Upper lobe of left lung (tissue), 6 donors: ENCODE data around the gene PTPRS. TPM values are rescaled to one million over a fixed set of nuclear protein-coding genes. Genes with fewer than 3 reads are reported as not detected.

Source experiments
- ATAC-seq, 2 donors: fragments of 200-7000 bp; cut with Tn5 transposase; one replicate each; pipeline ENCODE4 v1.9.1; 2022; ENCODE audit warnings: mild to moderate bottlenecking in 2 of 2, moderate library complexity in 2 of 2; ENCODE audit not compliant: low FRiP score in 2 of 2
- DNase-seq, 2 donors: peaks; one replicate each; pipeline ENCODE4 v3.0.0-alpha.2; 2019 to 2020
- H3K27ac ChIP-seq, 4 donors: fragments of 200-600 bp; sonication (generic); one replicate each; pipeline ENCODE4 v1.5.1; 2016 to 2019
- H3K27me3 ChIP-seq, 4 donors: fragments of 200-600 bp; sonication (generic); one replicate each; pipeline ENCODE4 v1.5.1; 2017 to 2019
- H3K36me3 ChIP-seq, 4 donors: fragments of 200-600 bp; sonication (generic); one replicate each; pipeline ENCODE4 v1.5.1; 2016 to 2019
- H3K4me1 ChIP-seq, 4 donors: fragments of 200-600 bp; sonication (generic); one replicate each; pipeline ENCODE4 v1.5.1; 2018 to 2019
- H3K4me3 ChIP-seq, 4 donors: fragments of 200-600 bp; sonication (generic); one replicate each; pipeline ENCODE4 v1.5.1; 2017 to 2019; ENCODE audit warnings: mild to moderate bottlenecking in 2 of 4, moderate library complexity in 1 of 4
- H3K9me3 ChIP-seq, 4 donors: fragments of 200-600 bp; sonication (generic); one replicate each; pipeline ENCODE4 v1.5.1; 2018 to 2019
- CTCF ChIP-seq, 6 experiments: fragments of 450-650 bp in 4 of 6; fragments of 200-600 bp in 2 of 6; sonication (generic) in 2 of 6; IDR thresholded peaks; one replicate each; pipeline ENCODE4 v1.5.1; 2016 to 2019; ENCODE audit warnings: antibody characterized with exemption in 6 of 6
- EP300 ChIP-seq, 4 donors: sonication (generic); formaldehyde crosslinking; IDR thresholded peaks; one replicate each; pipeline ENCODE4 v1.5.1; 2017; ENCODE audit warnings: antibody characterized with exemption in 4 of 4, control low read depth in 2 of 4
- POLR2A ChIP-seq, 4 donors: fragments of 450-650 bp; IDR thresholded peaks; one replicate each; pipeline ENCODE4 v1.5.1; 2016 to 2017; ENCODE audit warnings: antibody characterized with exemption in 4 of 4, mild to moderate bottlenecking in 2 of 4
- POLR2AphosphoS5 ChIP-seq, 2 donors: sonication (generic); formaldehyde crosslinking; IDR thresholded peaks; one replicate each; pipeline ENCODE4 v1.5.1; 2017; ENCODE audit warnings: antibody characterized with exemption in 2 of 2
- WGBS, 2 donors: methylation state at CpG; one replicate each; pipeline ENCODE4 v1.1.5; 2017 to 2018; 5-methylcytosine and 5-hydroxymethylcytosine counted together
- total RNA-seq, 6 donors: library from RNA; depleted of rRNA in 4 of 6; stranded (reverse); fragments of >200 nt in 4 of 6; gene quantifications; one replicate each; pipeline versions ENCODE4 v1.1.0 to v1.2.1, GENCODE V29; 2016 to 2021
- donor health status: DM: no; HTN: no; CAD: no; lungs with moderate emphysema.
- donor health status: DM: no; HTN: yes; CAD: no; lungs with severe emphysema.

PTPRS gene
- total RNA-seq, 6 donors from 2014 or later: 85.6 to 325 (median 146) TPM

- TF ChIP-seq EP300 (IDR thresholded peaks at IDR 0.05): no peak
- ATAC-seq: no peak
- H3K4me3 ChIP-seq: no peak overlapping the region
- H3K4me1 ChIP-seq: peaks cover 0 to 8% (median 3%) of the 10 kb centered on the region in 4 donors
- WGBS, 2 donors: 94% methylated on average over 8 of the region's 8 CpGs
- no peaks in the 10 kb centered on the region for H3K27me3 ChIP-seq
- no peak overlapping the region for H3K27ac ChIP-seq
- no peak for DNase-seq
- H3K36me3 ChIP-seq: no peaks in the 10 kb centered on the region
- H3K9me3 ChIP-seq: no peaks in the 10 kb centered on the region
These were observed 28.6 kb downstream of the PTPRS start for GRCh38 chr19:5312058-5312457.

- peaks cover 0 to 8% (median 3%) of the 10 kb centered on the region in 4 donors for H3K4me1 ChIP-seq
- peak in 1 of 2 donors; percentile 15 for ATAC-seq
- H3K36me3 ChIP-seq: no peaks in the 10 kb centered on the region
- WGBS, 2 donors: 66 to 68% methylated on average over 16 to 17 of the region's 17 CpGs
- H3K9me3 ChIP-seq: no peaks in the 10 kb centered on the region
- H3K27me3 ChIP-seq: no peaks in the 10 kb centered on the region
- DNase-seq: no peak
- TF ChIP-seq POLR2AphosphoS5 (IDR thresholded peaks at IDR 0.05) (no peak), CTCF (IDR thresholded peaks at IDR 0.05) (no peak), POLR2A (IDR thresholded peaks at IDR 0.05) (no peak), EP300 (IDR thresholded peaks at IDR 0.05) (no peak)
- peak overlapping the region in 2 of 4 donors; percentile 55 to 81 for H3K27ac ChIP-seq
- H3K4me3 ChIP-seq: no peak overlapping the region
These were observed 31.0 kb downstream of the PTPRS start for GRCh38 chr19:5309438-5310204.

GRCh38 chr19:5308451-5309437 is 31.9 kb downstream of the PTPRS start:
- 42 to 59% methylated on average over 21 of the region's 21 CpGs for WGBS, 2 donors
- no peaks in the 10 kb centered on the region for H3K9me3 ChIP-seq
- TF ChIP-seq CTCF (IDR thresholded peaks at IDR 0.05): no peak
- peak; percentile 53 to 83 (median 70) for TF ChIP-seq POLR2A (IDR thresholded peaks at IDR 0.05)
- peak; percentile 94 to 96 for TF ChIP-seq POLR2AphosphoS5 (IDR thresholded peaks at IDR 0.05)
- no peak for TF ChIP-seq EP300 (IDR thresholded peaks at IDR 0.05)
- peaks cover 0 to 8% (median 3%) of the 10 kb centered on the region in 4 donors for H3K4me1 ChIP-seq
- DNase-seq (peak in 1 of 2 donors; percentile 67), ATAC-seq (peak; percentile 71 to 78)
- H3K36me3 ChIP-seq: no peaks in the 10 kb centered on the region
- peak overlapping the region in 3 of 4 donors; percentile 50 to 81 (median 55) for H3K27ac ChIP-seq
- H3K27me3 ChIP-seq: no peaks in the 10 kb centered on the region
- peak overlapping the region in 3 of 4 donors; percentile 26 to 39 (median 37) for H3K4me3 ChIP-seq

GRCh38 chr19:5307655-5308054 is 33.0 kb downstream of the PTPRS start:
- WGBS, 2 donors: 96 to 97% methylated on average over 19 of the region's 19 CpGs
- Histone ChIP-seq H3K9me3 (no peaks in the 10 kb centered on the region), H3K36me3 (no peaks in the 10 kb centered on the region), H3K4me3 (no peak overlapping the region), H3K27ac (no peak overlapping the region), H3K27me3 (no peaks in the 10 kb centered on the region), H3K4me1 (peaks cover 0 to 8% (median 0%) of the 10 kb centered on the region in 4 donors)
- DNase-seq (no peak), ATAC-seq (no peak)
- TF ChIP-seq POLR2AphosphoS5 (IDR thresholded peaks at IDR 0.05) (no peak), EP300 (IDR thresholded peaks at IDR 0.05) (no peak), POLR2A (IDR thresholded peaks at IDR 0.05) (no peak), CTCF (IDR thresholded peaks at IDR 0.05) (no peak)

- no peak for ATAC-seq
- 89 to 91% methylated on average over 3 of the region's 3 CpGs for WGBS, 2 donors
These were observed 35.4 kb downstream of the PTPRS start for GRCh38 chr19:5305163-5305562.

More at GRCh38 chr19:5305163-5305562, 35.4 kb downstream of the PTPRS start:
- no peak for DNase-seq
- Histone ChIP-seq H3K9me3 (no peaks in the 10 kb centered on the region), H3K27ac (no peak overlapping the region), H3K27me3 (no peaks in the 10 kb centered on the region), H3K36me3 (no peaks in the 10 kb centered on the region), H3K4me3 (no peak overlapping the region), H3K4me1 (peaks cover 0 to 8% (median 0%) of the 10 kb centered on the region in 4 donors)
- no peak for TF ChIP-seq CTCF (IDR thresholded peaks at IDR 0.05)
- no peak for TF ChIP-seq EP300 (IDR thresholded peaks at IDR 0.05)
- no peak for TF ChIP-seq POLR2A (IDR thresholded peaks at IDR 0.05)
- no peak for TF ChIP-seq POLR2AphosphoS5 (IDR thresholded peaks at IDR 0.05)
